WTC11 (cell line): ENCODE results near the gene ZNHIT1.

Source experiments
- CREB1 ChIP-seq: sonication (generic); formaldehyde crosslinking; IDR thresholded peaks from 2 replicates; pipeline ENCODE4 v1.8.0; 2023; ENCODE audit warnings: mild to moderate bottlenecking, missing genetic modification reagents
- CTCF ChIP-seq: fragments of 200-600 bp; IDR thresholded peaks from 2 replicates; pipeline ENCODE4 v1.8.0; 2022; ENCODE audit warnings: antibody characterized with exemption
- ZNF425 ChIP-seq: fragments of 250-450 bp; sonication (Bioruptor Pico); conservative IDR thresholded peaks from 2 replicates; pipeline ENCODE4 v1.9.0; 2021; ENCODE audit warnings: mild to moderate bottlenecking

GRCh38 chr7:101220295-101220694 is 2.3 kb downstream of the ZNHIT1 start:
- TF ChIP-seq CREB1 (CRISPR knock-in tag) (no peak), ZNF425 (CRISPR knock-in tag) (no peak), CTCF (no peak)
